ENCODE data around the gene DUSP10. TPM values are rescaled to one million over a fixed set of nuclear protein-coding genes. Genes with fewer than 3 reads are reported as not detected.

Gene DUSP10
- total RNA-seq, 2 donors from 2014 or later: 14.3 TPM

GRCh38 chr1:221739018-221739676, 2.7 kb downstream of the DUSP10 start:
- no peaks in the 10 kb centered on the region for H3K27me3 Mint-ChIP-seq (ENCODE audit: low read depth)
- DNase-seq (no peak), ATAC-seq (replicated peaks in 1 of 2) (no peak)
- H3K36me3 Mint-ChIP-seq (ENCODE audit: insufficient read depth in 2 of 2): peaks cover 13 to 26% of the 10 kb centered on the region in 2 donors
- peaks cover 40% of the 10 kb centered on the region for H3K4me1 Mint-ChIP-seq (ENCODE audit: low read depth)
- no peak overlapping the region for H3K27ac Mint-ChIP-seq
- peaks cover 0 to 3% of the 10 kb centered on the region in 2 donors for H3K9me3 Mint-ChIP-seq
- H3K4me3 Mint-ChIP-seq: peak overlapping the region; percentile 30 to 48

DNA sequence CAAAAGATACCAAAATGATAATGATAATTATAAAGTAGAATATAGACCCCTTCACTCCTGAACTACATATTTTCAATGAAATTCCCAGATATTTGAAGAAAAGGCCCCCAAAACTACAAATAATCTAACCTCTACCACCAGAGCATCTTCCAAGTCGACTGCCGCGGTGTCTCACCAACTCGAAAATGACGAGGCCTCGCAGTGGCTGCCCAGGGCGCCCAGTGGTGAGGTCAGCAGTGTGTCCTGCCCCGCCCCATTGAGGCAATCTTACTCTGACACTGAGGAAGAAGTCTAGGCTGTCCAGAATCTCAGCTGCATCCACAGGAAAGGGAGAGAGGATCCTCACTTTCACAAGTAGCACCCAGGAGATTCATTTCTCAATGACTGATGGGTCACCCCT, 5.2 kb downstream of the DUSP10 start:
- Mint-ChIP-seq H3K4me1 (ENCODE audit: low read depth) (peaks cover 38% of the 10 kb centered on the region), H3K27me3 (ENCODE audit: low read depth) (no peaks in the 10 kb centered on the region), H3K36me3 (ENCODE audit: insufficient read depth in 2 of 2) (peaks cover 16 to 26% of the 10 kb centered on the region in 2 donors), H3K9me3 (peaks cover 0 to 3% of the 10 kb centered on the region in 2 donors), H3K4me3 (no peak overlapping the region), H3K27ac (no peak overlapping the region)
- DNase-seq (no peak), ATAC-seq (replicated peaks in 1 of 2) (no peak)

GRCh38 chr1:221735999-221736398, 5.9 kb downstream of the DUSP10 start:
- H3K27ac Mint-ChIP-seq: no peak overlapping the region
- peak overlapping the region; percentile 10 to 61 for H3K4me3 Mint-ChIP-seq

DNA sequence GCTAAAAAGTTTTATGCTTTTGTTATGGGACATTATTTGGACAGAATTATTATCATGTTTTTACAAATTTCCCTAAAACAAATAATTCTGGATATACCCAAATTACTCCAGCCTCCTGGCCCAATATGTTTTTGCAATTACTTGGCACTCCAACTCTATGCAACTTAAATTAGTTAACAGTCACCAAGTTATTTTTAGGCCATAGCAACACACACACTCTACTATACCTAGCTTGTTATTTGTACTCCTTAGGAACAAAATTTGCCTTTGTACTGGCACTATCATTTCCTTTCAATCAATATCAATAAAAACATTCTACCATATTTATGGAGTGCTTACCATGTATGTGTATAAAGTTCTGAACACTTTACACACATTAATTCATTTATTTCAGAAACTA, 7.7 kb downstream of the DUSP10 start:
- Mint-ChIP-seq H3K9me3 (peaks cover 0 to 3% of the 10 kb centered on the region in 2 donors), H3K27ac (peak overlapping the region; percentile 33), H3K4me1 (ENCODE audit: low read depth) (peaks cover 54% of the 10 kb centered on the region), H3K27me3 (ENCODE audit: low read depth) (no peaks in the 10 kb centered on the region), H3K4me3 (peak overlapping the region in 1 of 2 donors; percentile 31), H3K36me3 (ENCODE audit: insufficient read depth in 2 of 2) (peaks cover 14 to 22% of the 10 kb centered on the region in 2 donors)
- ATAC-seq (replicated peaks in 1 of 2): no peak
- DNase-seq: no peak

More at GRCh38 chr1:221735999-221736398, 5.9 kb downstream of the DUSP10 start:
- DNase-seq (no peak), ATAC-seq (replicated peaks in 1 of 2) (no peak)
- H3K4me1 Mint-ChIP-seq (ENCODE audit: low read depth): peaks cover 38% of the 10 kb centered on the region
- peaks cover 16 to 26% of the 10 kb centered on the region in 2 donors for H3K36me3 Mint-ChIP-seq (ENCODE audit: insufficient read depth in 2 of 2)
- no peaks in the 10 kb centered on the region for H3K27me3 Mint-ChIP-seq (ENCODE audit: low read depth)
- H3K9me3 Mint-ChIP-seq: peaks cover 0 to 3% of the 10 kb centered on the region in 2 donors

- H3K36me3 Mint-ChIP-seq (ENCODE audit: insufficient read depth in 2 of 2): peaks cover 5 to 24% of the 10 kb centered on the region in 2 donors
- H3K27me3 Mint-ChIP-seq (ENCODE audit: low read depth): no peaks in the 10 kb centered on the region
- no peak overlapping the region for H3K27ac Mint-ChIP-seq
These were observed 9.8 kb downstream of the DUSP10 start for GRCh38 chr1:221732052-221732451.

DNA sequence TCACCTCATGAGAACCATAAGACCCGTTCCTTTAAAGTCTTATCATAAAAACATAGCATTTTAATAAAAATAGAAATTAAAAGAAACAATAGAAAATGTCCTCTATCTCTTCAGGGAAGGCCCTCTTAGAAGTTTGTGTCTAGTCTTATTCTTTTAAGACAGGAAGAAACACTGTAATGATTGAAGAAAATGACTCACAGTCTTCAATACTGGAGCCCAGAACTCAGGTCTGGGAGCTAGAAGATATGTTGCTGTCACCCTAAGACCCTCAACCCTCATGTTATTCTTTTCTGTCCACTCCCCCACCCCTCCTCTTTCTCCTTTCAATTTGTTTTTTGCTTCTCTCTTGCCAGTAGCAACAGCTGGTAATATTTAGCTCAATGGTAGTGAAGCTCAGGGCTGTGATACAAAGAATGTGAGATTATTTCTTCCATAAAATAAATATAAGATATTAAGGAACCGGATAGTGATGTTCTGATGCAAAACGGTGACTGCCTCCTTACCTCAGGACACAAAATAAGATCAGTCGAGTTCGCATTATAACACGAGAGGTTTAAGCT, 12.0 kb downstream of the DUSP10 start:
- H3K27me3 Mint-ChIP-seq (ENCODE audit: low read depth): no peaks in the 10 kb centered on the region
- peaks cover 6 to 19% of the 10 kb centered on the region in 2 donors for H3K36me3 Mint-ChIP-seq (ENCODE audit: insufficient read depth in 2 of 2)
- H3K27ac Mint-ChIP-seq: no peak overlapping the region
- ATAC-seq (replicated peaks in 1 of 2) (no peak), DNase-seq (no peak)
- peaks cover 0 to 2% of the 10 kb centered on the region in 2 donors for H3K9me3 Mint-ChIP-seq
- H3K4me1 Mint-ChIP-seq (ENCODE audit: low read depth): peaks cover 68% of the 10 kb centered on the region
- peak overlapping the region in 1 of 2 donors; percentile 9 for H3K4me3 Mint-ChIP-seq

More at GRCh38 chr1:221732052-221732451, 9.8 kb downstream of the DUSP10 start:
- peaks cover 66% of the 10 kb centered on the region for H3K4me1 Mint-ChIP-seq (ENCODE audit: low read depth)
- H3K9me3 Mint-ChIP-seq: no peaks in the 10 kb centered on the region
- no peak overlapping the region for H3K4me3 Mint-ChIP-seq
- ATAC-seq (replicated peaks in 1 of 2) (no peak), DNase-seq (no peak)

DNA sequence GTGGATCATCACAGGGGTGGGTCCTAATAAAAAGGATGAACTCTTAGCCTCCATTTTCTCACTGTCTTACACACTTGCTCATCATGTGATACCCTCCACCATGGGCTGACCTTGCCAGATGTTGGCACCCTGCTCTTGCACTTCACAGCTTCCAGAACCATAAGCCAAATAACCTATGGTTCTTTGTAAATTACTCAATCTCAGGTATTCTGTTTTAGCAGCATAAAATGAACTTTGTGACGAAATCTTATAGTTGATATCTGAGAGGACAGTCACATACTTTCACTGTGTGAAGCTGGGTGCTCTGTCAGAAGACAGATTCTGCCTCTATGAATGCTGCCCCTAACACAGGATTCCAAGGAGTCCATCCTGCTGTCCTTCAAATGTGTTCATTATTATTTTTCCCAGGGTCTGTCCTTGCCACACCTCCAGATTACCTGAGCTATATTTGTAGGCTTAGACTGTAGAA, 13.8 kb downstream of the DUSP10 start:
- DNase-seq: no peak
- Mint-ChIP-seq H3K4me3 (peak overlapping the region; percentile 42 to 74), H3K27me3 (ENCODE audit: low read depth) (no peaks in the 10 kb centered on the region), H3K36me3 (ENCODE audit: insufficient read depth in 2 of 2) (peaks cover 12 to 31% of the 10 kb centered on the region in 2 donors), H3K9me3 (peaks cover 2% of the 10 kb centered on the region in 2 donors), H3K4me1 (ENCODE audit: low read depth) (peaks cover 67% of the 10 kb centered on the region), H3K27ac (peak overlapping the region; percentile 2)
- ATAC-seq (replicated peaks in 1 of 2): no peak

- H3K9me3 Mint-ChIP-seq: peaks cover 4% of the 10 kb centered on the region in 2 donors
- H3K36me3 Mint-ChIP-seq (ENCODE audit: insufficient read depth in 2 of 2): peaks cover 18 to 36% of the 10 kb centered on the region in 2 donors
- peak overlapping the region; percentile 52 for H3K27ac Mint-ChIP-seq
These were observed 14.5 kb downstream of the DUSP10 start for GRCh38 chr1:221727146-221728036.

GRCh38 chr1:221725735-221726672, 15.9 kb downstream of the DUSP10 start:
- Mint-ChIP-seq H3K27ac (peak overlapping the region; percentile 98), H3K9me3 (peaks cover 4% of the 10 kb centered on the region in 2 donors), H3K36me3 (ENCODE audit: insufficient read depth in 2 of 2) (peaks cover 18 to 44% of the 10 kb centered on the region in 2 donors), H3K4me1 (ENCODE audit: low read depth) (peaks cover 85% of the 10 kb centered on the region), H3K4me3 (peak overlapping the region; percentile 74 to 95), H3K27me3 (ENCODE audit: low read depth) (no peaks in the 10 kb centered on the region)
- no peak for DNase-seq
- ATAC-seq (replicated peaks in 1 of 2): peak; percentile 84 to 86

More at GRCh38 chr1:221727146-221728036, 14.5 kb downstream of the DUSP10 start:
- H3K27me3 Mint-ChIP-seq (ENCODE audit: low read depth): no peaks in the 10 kb centered on the region
- DNase-seq: no peak
- H3K4me3 Mint-ChIP-seq: peak overlapping the region; percentile 74 to 95
- peaks cover 71% of the 10 kb centered on the region for H3K4me1 Mint-ChIP-seq (ENCODE audit: low read depth)
- peak; percentile 44 to 49 for ATAC-seq (replicated peaks in 1 of 2)

DNA sequence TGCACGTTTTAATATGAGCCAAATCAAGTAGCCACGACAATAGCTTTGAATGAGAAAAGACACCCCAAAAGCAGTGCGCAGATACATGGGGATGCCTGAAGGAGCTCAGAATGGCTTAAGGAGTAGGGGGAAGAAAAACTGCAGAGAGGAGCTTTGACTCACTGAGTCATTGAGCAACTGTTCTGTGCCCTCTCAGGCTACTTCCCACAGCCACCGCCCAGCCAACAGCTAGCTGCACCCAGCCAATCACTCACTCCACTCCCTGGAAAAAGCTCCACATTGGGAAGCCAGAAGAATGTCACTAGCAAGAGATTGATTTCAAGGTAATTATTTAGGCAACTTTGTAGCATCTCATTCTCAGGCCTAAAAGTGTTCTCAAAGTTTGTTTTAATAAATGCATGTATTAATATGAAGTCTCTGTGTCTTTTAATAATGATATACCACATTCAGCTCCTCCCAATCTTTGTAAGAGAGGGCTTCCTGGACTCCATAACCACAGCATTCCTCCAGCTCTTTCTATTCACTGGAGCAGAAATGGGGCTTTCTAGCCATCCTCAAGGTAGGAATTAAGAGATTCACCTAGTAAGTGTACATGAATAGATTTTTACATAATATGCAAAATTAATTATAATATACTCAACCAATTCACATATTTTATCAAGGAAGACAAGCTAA, 16.8 kb downstream of the DUSP10 start:
- Mint-ChIP-seq H3K27me3 (ENCODE audit: low read depth) (no peaks in the 10 kb centered on the region), H3K36me3 (ENCODE audit: insufficient read depth in 2 of 2) (peaks cover 18 to 44% of the 10 kb centered on the region in 2 donors), H3K9me3 (peaks cover 4% of the 10 kb centered on the region in 2 donors), H3K4me3 (peak overlapping the region; percentile 26 to 58), H3K4me1 (ENCODE audit: low read depth) (peaks cover 81% of the 10 kb centered on the region), H3K27ac (no peak overlapping the region)
- ATAC-seq (replicated peaks in 1 of 2) (no peak), DNase-seq (no peak)

GRCh38 chr1:221723848-221724236, 18.0 kb downstream of the DUSP10 start:
- H3K4me3 Mint-ChIP-seq: no peak overlapping the region
- ATAC-seq (replicated peaks in 1 of 2) (no peak), DNase-seq (no peak)
- peaks cover 4% of the 10 kb centered on the region in 2 donors for H3K9me3 Mint-ChIP-seq
- H3K4me1 Mint-ChIP-seq (ENCODE audit: low read depth): peaks cover 69% of the 10 kb centered on the region
- no peaks in the 10 kb centered on the region for H3K27me3 Mint-ChIP-seq (ENCODE audit: low read depth)
- peaks cover 18 to 41% of the 10 kb centered on the region in 2 donors for H3K36me3 Mint-ChIP-seq (ENCODE audit: insufficient read depth in 2 of 2)
- H3K27ac Mint-ChIP-seq: peak overlapping the region; percentile 32
